ENCODE data around the gene ARMC6. TPM values are rescaled to one million over a fixed set of nuclear protein-coding genes. Genes with fewer than 3 reads are reported as not detected.
"Not testable (repeated sequence)": the region's sequence is repeated elsewhere in the genome, so short reads cannot be mapped to it uniquely, and the experiment has no call there.

Gene ARMC6
- total RNA-seq, 4 donors from 2014 or later: 14.4 to 34.9 (median 26.0) TPM

GRCh38 chr19:19096641-19097627, 63.5 kb downstream of the ARMC6 start:
- TF ChIP-seq CTCF (IDR thresholded peaks at IDR 0.05) (no peak), POLR2AphosphoS5 (IDR thresholded peaks at IDR 0.05) (no peak), POLR2A (IDR thresholded peaks at IDR 0.05) (no peak), EP300 (IDR thresholded peaks at IDR 0.05) (no peak)
- 93% methylated on average over 22 of the region's 24 CpGs for whole genome bisulfite sequencing
- Histone ChIP-seq H3K4me3 (no peak overlapping the region), H3K4me1 (no peaks in the 10 kb centered on the region), H3K27ac (no peak overlapping the region), H3K9me3 (no peaks in the 10 kb centered on the region), H3K36me3 (peaks cover 22% of the 10 kb centered on the region), H3K27me3 (no peaks in the 10 kb centered on the region)
- no peak for DNase-seq (ENCODE audit: low spot score in 2 of 2)

GRCh38 chr19:19098084-19098702, 64.8 kb downstream of the ARMC6 start:
- DNase-seq (ENCODE audit: low spot score in 2 of 2): no peak
- H3K27ac ChIP-seq: no peak overlapping the region
- WGBS: 82% methylated on average over 9 of the region's 9 CpGs

GRCh38 chr19:19098703-19099632, 65.6 kb downstream of the ARMC6 start:
- DNase-seq (ENCODE audit: low spot score in 2 of 2): no peak

More at GRCh38 chr19:19098084-19098702, 64.8 kb downstream of the ARMC6 start:
- no peak overlapping the region for H3K4me3 ChIP-seq
- H3K36me3 ChIP-seq: peaks cover 22% of the 10 kb centered on the region
- no peaks in the 10 kb centered on the region for H3K27me3 ChIP-seq
- no peaks in the 10 kb centered on the region for H3K4me1 ChIP-seq
- TF ChIP-seq CTCF (IDR thresholded peaks at IDR 0.05) (no peak), EP300 (IDR thresholded peaks at IDR 0.05) (no peak), POLR2A (IDR thresholded peaks at IDR 0.05) (no peak), POLR2AphosphoS5 (IDR thresholded peaks at IDR 0.05) (no peak)
- H3K9me3 ChIP-seq: no peaks in the 10 kb centered on the region

GRCh38 chr19:19101540-19101939, 68.1 kb downstream of the ARMC6 start:
- no peak for DNase-seq (ENCODE audit: low spot score in 2 of 2)
- Histone ChIP-seq H3K27me3 (no peaks in the 10 kb centered on the region), H3K4me3 (no peak overlapping the region), H3K9me3 (no peaks in the 10 kb centered on the region), H3K4me1 (peaks cover 12% of the 10 kb centered on the region), H3K27ac (no peak overlapping the region), H3K36me3 (peaks cover 22% of the 10 kb centered on the region)
- no peak for TF ChIP-seq POLR2AphosphoS5 (IDR thresholded peaks at IDR 0.05)
- TF ChIP-seq POLR2A (IDR thresholded peaks at IDR 0.05): no peak
- TF ChIP-seq EP300 (IDR thresholded peaks at IDR 0.05): no peak
- no peak for TF ChIP-seq CTCF (IDR thresholded peaks at IDR 0.05)
- WGBS: 96% methylated on average over 8 of the region's 8 CpGs

More at GRCh38 chr19:19098703-19099632, 65.6 kb downstream of the ARMC6 start:
- no peak overlapping the region for H3K4me3 ChIP-seq
- peaks cover 22% of the 10 kb centered on the region for H3K36me3 ChIP-seq
- H3K27ac ChIP-seq: no peak overlapping the region
- TF ChIP-seq CTCF (IDR thresholded peaks at IDR 0.05) (no peak), POLR2A (IDR thresholded peaks at IDR 0.05) (no peak), EP300 (IDR thresholded peaks at IDR 0.05) (no peak), POLR2AphosphoS5 (IDR thresholded peaks at IDR 0.05) (no peak)
- no peaks in the 10 kb centered on the region for H3K4me1 ChIP-seq
- 90% methylated on average over 18 of the region's 18 CpGs for WGBS
- H3K9me3 ChIP-seq: no peaks in the 10 kb centered on the region
- H3K27me3 ChIP-seq: no peaks in the 10 kb centered on the region

GRCh38 chr19:19102566-19102965, 69.2 kb downstream of the ARMC6 start:
- peaks cover 13% of the 10 kb centered on the region for H3K36me3 ChIP-seq
- DNase-seq (ENCODE audit: low spot score in 2 of 2); H3K9me3 ChIP-seq; H3K27me3 ChIP-seq; H3K27ac ChIP-seq; H3K4me3 ChIP-seq: not testable (repeated sequence)
- H3K4me1 ChIP-seq: peaks cover 12% of the 10 kb centered on the region
- WGBS: 94% methylated on average over 10 of the region's 10 CpGs

Measured in suprapubic skin (tissue), 4 donors.